ENCODE results near the gene SCN1B. TPM values are rescaled to one million over a fixed set of nuclear protein-coding genes. Genes with fewer than 3 reads are reported as not detected.

SCN1B gene
- total RNA-seq, 1 experiment from 2014 or later = 8.0 TPM

DNA sequence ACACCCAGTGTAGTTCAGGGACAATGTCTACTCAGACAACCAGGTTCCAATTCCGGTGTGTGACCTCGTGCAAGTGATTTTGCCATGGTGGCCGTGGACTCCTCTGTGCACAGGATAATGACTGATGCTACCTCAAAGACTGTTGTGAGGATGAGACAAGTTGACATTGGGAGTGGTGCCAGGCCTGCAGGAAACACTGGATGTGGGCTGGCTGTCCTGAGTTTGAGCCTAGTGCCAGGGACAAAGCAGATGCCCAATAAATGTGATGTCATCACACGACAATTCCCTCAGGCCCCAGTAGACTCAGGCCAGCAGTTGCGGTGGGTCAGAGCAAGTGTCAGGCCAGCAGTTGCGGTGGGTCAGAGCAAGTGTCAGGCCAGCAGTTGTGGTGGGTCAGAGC lies 6.2 kb upstream of the SCN1B start:
- no peak for ATAC-seq
- DNase-seq (ENCODE audit: low spot score) = no peak
- H3K4me3 Mint-ChIP-seq = no peak overlapping the region
- POLR2A ChIA-PET = no interaction called here
- H3K36me3 Mint-ChIP-seq = peaks cover 72% of the 10 kb centered on the region
- peak overlapping the region; percentile 41; the same call in 1 of the 2 replicates for H3K27ac Mint-ChIP-seq
- TF ChIP-seq, protein P1, sequence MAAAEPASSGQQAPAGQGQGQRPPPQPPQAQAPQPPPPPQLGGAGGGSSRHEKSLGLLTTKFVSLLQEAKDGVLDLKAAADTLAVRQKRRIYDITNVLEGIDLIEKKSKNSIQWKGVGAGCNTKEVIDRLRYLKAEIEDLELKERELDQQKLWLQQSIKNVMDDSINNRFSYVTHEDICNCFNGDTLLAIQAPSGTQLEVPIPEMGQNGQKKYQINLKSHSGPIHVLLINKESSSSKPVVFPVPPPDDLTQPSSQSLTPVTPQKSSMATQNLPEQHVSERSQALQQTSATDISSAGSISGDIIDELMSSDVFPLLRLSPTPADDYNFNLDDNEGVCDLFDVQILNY (CRISPR knock-in tag; IDR thresholded peaks at IDR 0.05) = no peak
- TF ChIP-seq, protein P2, sequence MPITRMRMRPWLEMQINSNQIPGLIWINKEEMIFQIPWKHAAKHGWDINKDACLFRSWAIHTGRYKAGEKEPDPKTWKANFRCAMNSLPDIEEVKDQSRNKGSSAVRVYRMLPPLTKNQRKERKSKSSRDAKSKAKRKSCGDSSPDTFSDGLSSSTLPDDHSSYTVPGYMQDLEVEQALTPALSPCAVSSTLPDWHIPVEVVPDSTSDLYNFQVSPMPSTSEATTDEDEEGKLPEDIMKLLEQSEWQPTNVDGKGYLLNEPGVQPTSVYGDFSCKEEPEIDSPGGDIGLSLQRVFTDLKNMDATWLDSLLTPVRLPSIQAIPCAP (CRISPR knock-in tag; IDR thresholded peaks at IDR 0.05) = no peak
- TF ChIP-seq ZNF423 (CRISPR knock-in tag; IDR thresholded peaks at IDR 0.05) = no peak
- no peak for TF ChIP-seq ZNF219 (CRISPR knock-in tag; IDR thresholded peaks at IDR 0.05; ENCODE audit: borderline replicate concordance)
- no peak for TF ChIP-seq GRHL2 (CRISPR knock-in tag; IDR thresholded peaks at IDR 0.05; ENCODE audit: insufficient replicate concordance, severe bottlenecking)
- TF ChIP-seq, protein P3, sequence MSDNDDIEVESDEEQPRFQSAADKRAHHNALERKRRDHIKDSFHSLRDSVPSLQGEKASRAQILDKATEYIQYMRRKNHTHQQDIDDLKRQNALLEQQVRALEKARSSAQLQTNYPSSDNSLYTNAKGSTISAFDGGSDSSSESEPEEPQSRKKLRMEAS (CRISPR knock-in tag; IDR thresholded peaks at IDR 0.05) = no peak
- H3K9me3 Mint-ChIP-seq = no peaks in the 10 kb centered on the region
- H3K27me3 Mint-ChIP-seq (ENCODE audit: low read depth) = peaks cover 5% of the 10 kb centered on the region
- CTCF ChIA-PET = no interaction called here
- H3K4me1 Mint-ChIP-seq = no peaks in the 10 kb centered on the region

DNA sequence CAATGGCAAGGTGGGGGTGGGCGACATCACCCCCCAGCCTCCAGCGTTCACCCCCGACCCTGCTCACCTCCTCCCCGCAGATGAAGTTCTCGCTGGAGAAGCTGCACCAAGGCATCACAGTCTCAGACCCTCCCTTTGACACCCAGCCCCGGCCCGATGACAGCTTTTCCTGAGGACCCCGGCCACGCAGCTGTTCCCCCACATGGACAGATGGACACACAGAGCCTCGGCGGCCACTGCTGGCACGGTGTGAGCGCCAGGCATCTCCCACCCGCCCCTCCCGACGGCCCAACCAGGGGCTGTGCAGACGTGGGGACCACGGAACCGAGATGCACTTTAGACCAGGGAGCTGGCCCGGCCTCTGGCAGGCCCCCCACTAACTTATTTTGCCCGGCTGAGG lies 4.3 kb upstream of the SCN1B start:
- no peak for TF ChIP-seq FOXP1 (CRISPR knock-in tag; IDR thresholded peaks at IDR 0.05; ENCODE audit: borderline replicate concordance)
- TF ChIP-seq SOX15 (CRISPR knock-in tag; IDR thresholded peaks at IDR 0.05) = no peak
- TF ChIP-seq, protein P4, sequence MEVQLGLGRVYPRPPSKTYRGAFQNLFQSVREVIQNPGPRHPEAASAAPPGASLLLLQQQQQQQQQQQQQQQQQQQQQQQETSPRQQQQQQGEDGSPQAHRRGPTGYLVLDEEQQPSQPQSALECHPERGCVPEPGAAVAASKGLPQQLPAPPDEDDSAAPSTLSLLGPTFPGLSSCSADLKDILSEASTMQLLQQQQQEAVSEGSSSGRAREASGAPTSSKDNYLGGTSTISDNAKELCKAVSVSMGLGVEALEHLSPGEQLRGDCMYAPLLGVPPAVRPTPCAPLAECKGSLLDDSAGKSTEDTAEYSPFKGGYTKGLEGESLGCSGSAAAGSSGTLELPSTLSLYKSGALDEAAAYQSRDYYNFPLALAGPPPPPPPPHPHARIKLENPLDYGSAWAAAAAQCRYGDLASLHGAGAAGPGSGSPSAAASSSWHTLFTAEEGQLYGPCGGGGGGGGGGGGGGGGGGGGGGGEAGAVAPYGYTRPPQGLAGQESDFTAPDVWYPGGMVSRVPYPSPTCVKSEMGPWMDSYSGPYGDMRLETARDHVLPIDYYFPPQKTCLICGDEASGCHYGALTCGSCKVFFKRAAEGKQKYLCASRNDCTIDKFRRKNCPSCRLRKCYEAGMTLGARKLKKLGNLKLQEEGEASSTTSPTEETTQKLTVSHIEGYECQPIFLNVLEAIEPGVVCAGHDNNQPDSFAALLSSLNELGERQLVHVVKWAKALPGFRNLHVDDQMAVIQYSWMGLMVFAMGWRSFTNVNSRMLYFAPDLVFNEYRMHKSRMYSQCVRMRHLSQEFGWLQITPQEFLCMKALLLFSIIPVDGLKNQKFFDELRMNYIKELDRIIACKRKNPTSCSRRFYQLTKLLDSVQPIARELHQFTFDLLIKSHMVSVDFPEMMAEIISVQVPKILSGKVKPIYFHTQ (CRISPR knock-in tag; IDR thresholded peaks at IDR 0.05) = no peak
- TF ChIP-seq GRHL2 (CRISPR knock-in tag; IDR thresholded peaks at IDR 0.05; ENCODE audit: insufficient replicate concordance, severe bottlenecking) = no peak
- TF ChIP-seq, protein P5, sequence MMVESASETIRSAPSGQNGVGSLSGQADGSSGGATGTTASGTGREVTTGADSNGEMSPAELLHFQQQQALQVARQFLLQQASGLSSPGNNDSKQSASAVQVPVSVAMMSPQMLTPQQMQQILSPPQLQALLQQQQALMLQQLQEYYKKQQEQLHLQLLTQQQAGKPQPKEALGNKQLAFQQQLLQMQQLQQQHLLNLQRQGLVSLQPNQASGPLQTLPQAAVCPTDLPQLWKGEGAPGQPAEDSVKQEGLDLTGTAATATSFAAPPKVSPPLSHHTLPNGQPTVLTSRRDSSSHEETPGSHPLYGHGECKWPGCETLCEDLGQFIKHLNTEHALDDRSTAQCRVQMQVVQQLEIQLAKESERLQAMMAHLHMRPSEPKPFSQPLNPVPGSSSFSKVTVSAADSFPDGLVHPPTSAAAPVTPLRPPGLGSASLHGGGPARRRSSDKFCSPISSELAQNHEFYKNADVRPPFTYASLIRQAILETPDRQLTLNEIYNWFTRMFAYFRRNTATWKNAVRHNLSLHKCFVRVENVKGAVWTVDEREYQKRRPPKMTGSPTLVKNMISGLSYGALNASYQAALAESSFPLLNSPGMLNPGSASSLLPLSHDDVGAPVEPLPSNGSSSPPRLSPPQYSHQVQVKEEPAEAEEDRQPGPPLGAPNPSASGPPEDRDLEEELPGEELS (CRISPR knock-in tag; IDR thresholded peaks at IDR 0.05) = no peak
- no peak for TF ChIP-seq TEAD4 (CRISPR knock-in tag; IDR thresholded peaks at IDR 0.05)
- TF ChIP-seq NFATC4 (CRISPR knock-in tag; IDR thresholded peaks at IDR 0.05) = no peak
- TF ChIP-seq, protein P6, sequence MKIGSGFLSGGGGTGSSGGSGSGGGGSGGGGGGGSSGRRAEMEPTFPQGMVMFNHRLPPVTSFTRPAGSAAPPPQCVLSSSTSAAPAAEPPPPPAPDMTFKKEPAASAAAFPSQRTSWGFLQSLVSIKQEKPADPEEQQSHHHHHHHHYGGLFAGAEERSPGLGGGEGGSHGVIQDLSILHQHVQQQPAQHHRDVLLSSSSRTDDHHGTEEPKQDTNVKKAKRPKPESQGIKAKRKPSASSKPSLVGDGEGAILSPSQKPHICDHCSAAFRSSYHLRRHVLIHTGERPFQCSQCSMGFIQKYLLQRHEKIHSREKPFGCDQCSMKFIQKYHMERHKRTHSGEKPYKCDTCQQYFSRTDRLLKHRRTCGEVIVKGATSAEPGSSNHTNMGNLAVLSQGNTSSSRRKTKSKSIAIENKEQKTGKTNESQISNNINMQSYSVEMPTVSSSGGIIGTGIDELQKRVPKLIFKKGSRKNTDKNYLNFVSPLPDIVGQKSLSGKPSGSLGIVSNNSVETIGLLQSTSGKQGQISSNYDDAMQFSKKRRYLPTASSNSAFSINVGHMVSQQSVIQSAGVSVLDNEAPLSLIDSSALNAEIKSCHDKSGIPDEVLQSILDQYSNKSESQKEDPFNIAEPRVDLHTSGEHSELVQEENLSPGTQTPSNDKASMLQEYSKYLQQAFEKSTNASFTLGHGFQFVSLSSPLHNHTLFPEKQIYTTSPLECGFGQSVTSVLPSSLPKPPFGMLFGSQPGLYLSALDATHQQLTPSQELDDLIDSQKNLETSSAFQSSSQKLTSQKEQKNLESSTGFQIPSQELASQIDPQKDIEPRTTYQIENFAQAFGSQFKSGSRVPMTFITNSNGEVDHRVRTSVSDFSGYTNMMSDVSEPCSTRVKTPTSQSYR (CRISPR knock-in tag; IDR thresholded peaks at IDR 0.05) = no peak
- TF ChIP-seq, protein P7, sequence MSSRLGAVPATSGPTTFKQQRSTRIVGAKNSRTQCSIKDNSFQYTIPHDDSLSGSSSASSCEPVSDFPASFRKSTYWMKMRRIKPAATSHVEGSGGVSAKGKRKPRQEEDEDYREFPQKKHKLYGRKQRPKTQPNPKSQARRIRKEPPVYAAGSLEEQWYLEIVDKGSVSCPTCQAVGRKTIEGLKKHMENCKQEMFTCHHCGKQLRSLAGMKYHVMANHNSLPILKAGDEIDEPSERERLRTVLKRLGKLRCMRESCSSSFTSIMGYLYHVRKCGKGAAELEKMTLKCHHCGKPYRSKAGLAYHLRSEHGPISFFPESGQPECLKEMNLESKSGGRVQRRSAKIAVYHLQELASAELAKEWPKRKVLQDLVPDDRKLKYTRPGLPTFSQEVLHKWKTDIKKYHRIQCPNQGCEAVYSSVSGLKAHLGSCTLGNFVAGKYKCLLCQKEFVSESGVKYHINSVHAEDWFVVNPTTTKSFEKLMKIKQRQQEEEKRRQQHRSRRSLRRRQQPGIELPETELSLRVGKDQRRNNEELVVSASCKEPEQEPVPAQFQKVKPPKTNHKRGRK (CRISPR knock-in tag; IDR thresholded peaks at IDR 0.05; ENCODE audit: borderline replicate concordance) = no peak
- TF ChIP-seq ZNF671 (CRISPR knock-in tag; IDR thresholded peaks at IDR 0.05) = no peak
- TF ChIP-seq CREM (CRISPR knock-in tag; IDR thresholded peaks at IDR 0.05) = no peak
- TF ChIP-seq PRRX2 (CRISPR knock-in tag; IDR thresholded peaks at IDR 0.05) = no peak
- no peak for TF ChIP-seq ZNF138 (CRISPR knock-in tag; conservative IDR thresholded peaks at IDR 0.05)
- TF ChIP-seq ZNF219 (CRISPR knock-in tag; IDR thresholded peaks at IDR 0.05; ENCODE audit: borderline replicate concordance) = no peak
- TF ChIP-seq, protein P8, sequence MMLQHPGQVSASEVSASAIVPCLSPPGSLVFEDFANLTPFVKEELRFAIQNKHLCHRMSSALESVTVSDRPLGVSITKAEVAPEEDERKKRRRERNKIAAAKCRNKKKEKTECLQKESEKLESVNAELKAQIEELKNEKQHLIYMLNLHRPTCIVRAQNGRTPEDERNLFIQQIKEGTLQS (CRISPR knock-in tag; conservative IDR thresholded peaks at IDR 0.05) = no peak
- TF ChIP-seq GABPB1 (CRISPR knock-in tag; IDR thresholded peaks at IDR 0.05) = no peak
- peaks cover 10% of the 10 kb centered on the region for H3K27me3 Mint-ChIP-seq (ENCODE audit: low read depth)
- no peak overlapping the region for H3K27ac Mint-ChIP-seq
- no peak for ATAC-seq
- no peak for DNase-seq (ENCODE audit: low spot score)
- H3K36me3 Mint-ChIP-seq = peaks cover 56% of the 10 kb centered on the region
- H3K4me3 Mint-ChIP-seq = no peak overlapping the region
- H3K9me3 Mint-ChIP-seq = no peaks in the 10 kb centered on the region
- H3K4me1 Mint-ChIP-seq = no peaks in the 10 kb centered on the region
- ChIA-PET POLR2A (no interaction called here), CTCF (interaction anchor here (1.5 to 1.9 kb wide), 2 partner anchors 18 to 51 kb away, joined by 5 to 10 read pairs; no protein-coding TSS in a partner anchor)
